Adrenal gland (tissue), 12 donors: ENCODE results near the gene FOXC2. TPM values are rescaled to one million over a fixed set of nuclear protein-coding genes. Genes with fewer than 3 reads are reported as not detected.

Experiments
- DNase-seq, 7 donors: peaks; one replicate each; pipeline ENCODE4 v3.0.0-alpha.2; 2019 to 2020
- H3K27ac ChIP-seq, 5 donors: fragments of 200-600 bp; sonication (generic) in 4 of 5; 1 replicate in 3 of 5; 2 replicates in 2 of 5; pipeline versions ENCODE4 v1.5.1 to v1.8.0; 2016 to 2020; ENCODE audit warnings: mild to moderate bottlenecking in 1 of 5
- H3K27me3 ChIP-seq: fragments of 200-600 bp; 2 replicates; pipeline ENCODE4 v1.8.0; 2021
- H3K36me3 ChIP-seq, 2 donors: fragments of 200-600 bp; replicated peaks in 1 of 2; 1 replicate in 1 of 2; 2 replicates in 1 of 2; pipeline versions ENCODE4 v1.5.1 to v1.8.0; 2018 to 2022
- H3K4me1 ChIP-seq, 2 donors: fragments of 200-600 bp; replicated peaks in 1 of 2; 1 replicate in 1 of 2; 2 replicates in 1 of 2; pipeline versions ENCODE4 v1.5.1 to v1.8.0; 2018 to 2021
- H3K4me3 ChIP-seq, 4 donors: fragments of 200-600 bp; sonication (generic) in 3 of 4; one replicate each; pipeline ENCODE4 v1.5.1; 2016 to 2018
- H3K9me3 ChIP-seq, 3 donors: fragments of 200-600 bp; sonication (generic) in 1 of 3; replicated peaks in 1 of 3; 1 replicate in 2 of 3; 2 replicates in 1 of 3; pipeline versions ENCODE4 v1.5.1 to v1.8.0; 2016 to 2021
- POLR2A ChIP-seq, 2 donors: fragments of 450-650 bp; IDR thresholded peaks; one replicate each; pipeline ENCODE4 v1.6.1; 2017; ENCODE audit warnings: antibody characterized with exemption in 2 of 2, mild to moderate bottlenecking in 2 of 2, moderate library complexity in 1 of 2
- WGBS, 4 donors: extraction: QIAGEN DNeasy Blood & Tissue Kit in 2 of 4; methylation state at CpG; one replicate each; pipeline versions ENCODE4 v1.1.5 to v1.1.7; 2013 to 2017; 5-methylcytosine and 5-hydroxymethylcytosine counted together
- intact Hi-C, 2 donors: fragments of 100-400 bp; cut with DNase I; formaldehyde crosslinking; loops; one replicate each; pipeline versions ENCODE4 v1.14.1 to v1.15.0; 2022 to 2023
- polyA plus RNA-seq, 3 donors: library from polyadenylated mRNA; stranded (reverse); fragments of 200-250 nt in 2 of 3; fragments of 350-450 nt in 1 of 3; fragmentation: Illumina TruSeq in 1 of 3; extraction: RNeasy Lipid Tissue Mini Kit (QIAGEN cat#74804) in 1 of 3; gene quantifications; one replicate each; pipeline ENCODE4 v1.2.3, GENCODE V29; 2013 to 2014
- total RNA-seq, 9 donors: library from RNA; depleted of rRNA in 4 of 9; stranded (reverse); fragments of >200 nt in 4 of 9; fragments of 120-200 nt in 1 of 9; fragmentation: NEBNext Ultra II Directional in 1 of 9; extraction: Animal tissue kit (Norgen Biotek cat#: 25700) in 1 of 9; gene quantifications; one replicate each; pipeline versions ENCODE4 v1.1.0 to v1.2.4, GENCODE V29; 2013 to 2023
- TF ChIP-seq, protein P1 (sequence below), 6 experiments: fragments of 450-650 bp in 4 of 6; fragments of 200-600 bp in 2 of 6; sonication (generic) in 1 of 6; IDR thresholded peaks; 1 replicate in 5 of 6; 2 replicates in 1 of 6; pipeline versions ENCODE4 v1.5.1 to v1.8.0; 2016 to 2021; ENCODE audit warnings: antibody characterized with exemption in 6 of 6, mild to moderate bottlenecking in 2 of 6, moderate library complexity in 1 of 6
- donor health status: healthy with polysubstance abuse.
- donor health status: Bipolar disorder and iron deficiency.
- donor health status: DM: yes; HTN: yes; CAD: no.
- donor health status: DM: no; HTN: no; CAD: no.
- donor health status: DM: no; HTN: no; CAD: no.
- donor health status: DM: yes; HTN: yes; CAD: no.

The FOXC2 gene
- total and polyA plus RNA-seq, 12 donors: 0.39 to 4.8 (median 2.1) TPM

DNA sequence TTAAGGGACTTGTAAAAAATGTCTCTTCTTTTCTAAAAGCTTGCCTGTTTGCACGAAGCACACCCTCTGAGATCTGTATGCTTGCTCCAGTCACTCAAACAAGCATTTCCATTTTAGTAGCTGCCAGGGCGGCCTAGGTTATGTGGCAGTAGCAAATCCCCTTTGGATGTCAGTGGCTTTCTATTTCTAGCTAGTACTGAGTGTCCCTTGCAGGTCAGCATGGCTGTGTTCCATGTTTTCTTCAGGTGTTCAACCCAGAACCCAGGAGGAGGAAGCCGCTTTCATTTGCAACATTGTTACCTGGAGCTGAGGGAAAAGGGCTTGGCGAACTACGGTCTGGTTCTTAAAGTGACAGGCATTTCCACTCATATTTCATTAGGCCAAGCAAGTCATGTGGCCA lies 48.1 kb downstream of the FOXC2 start:
- Histone ChIP-seq H3K36me3 (no peaks in the 10 kb centered on the region), H3K27me3 (peaks cover 4% of the 10 kb centered on the region), H3K4me1 (no peaks in the 10 kb centered on the region), H3K9me3 (no peaks in the 10 kb centered on the region), H3K4me3 (no peak overlapping the region), H3K27ac (no peak overlapping the region)
- no peak for DNase-seq
- intact Hi-C loops: no loop called here
- 76 to 87% (median 80%) methylated on average over 5 of the region's 5 CpGs for WGBS, 4 donors
- no peak for TF ChIP-seq POLR2A (IDR thresholded peaks at IDR 0.05)
- TF ChIP-seq, protein P1, sequence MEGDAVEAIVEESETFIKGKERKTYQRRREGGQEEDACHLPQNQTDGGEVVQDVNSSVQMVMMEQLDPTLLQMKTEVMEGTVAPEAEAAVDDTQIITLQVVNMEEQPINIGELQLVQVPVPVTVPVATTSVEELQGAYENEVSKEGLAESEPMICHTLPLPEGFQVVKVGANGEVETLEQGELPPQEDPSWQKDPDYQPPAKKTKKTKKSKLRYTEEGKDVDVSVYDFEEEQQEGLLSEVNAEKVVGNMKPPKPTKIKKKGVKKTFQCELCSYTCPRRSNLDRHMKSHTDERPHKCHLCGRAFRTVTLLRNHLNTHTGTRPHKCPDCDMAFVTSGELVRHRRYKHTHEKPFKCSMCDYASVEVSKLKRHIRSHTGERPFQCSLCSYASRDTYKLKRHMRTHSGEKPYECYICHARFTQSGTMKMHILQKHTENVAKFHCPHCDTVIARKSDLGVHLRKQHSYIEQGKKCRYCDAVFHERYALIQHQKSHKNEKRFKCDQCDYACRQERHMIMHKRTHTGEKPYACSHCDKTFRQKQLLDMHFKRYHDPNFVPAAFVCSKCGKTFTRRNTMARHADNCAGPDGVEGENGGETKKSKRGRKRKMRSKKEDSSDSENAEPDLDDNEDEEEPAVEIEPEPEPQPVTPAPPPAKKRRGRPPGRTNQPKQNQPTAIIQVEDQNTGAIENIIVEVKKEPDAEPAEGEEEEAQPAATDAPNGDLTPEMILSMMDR (IDR thresholded peaks at IDR 0.05): no peak

DNA sequence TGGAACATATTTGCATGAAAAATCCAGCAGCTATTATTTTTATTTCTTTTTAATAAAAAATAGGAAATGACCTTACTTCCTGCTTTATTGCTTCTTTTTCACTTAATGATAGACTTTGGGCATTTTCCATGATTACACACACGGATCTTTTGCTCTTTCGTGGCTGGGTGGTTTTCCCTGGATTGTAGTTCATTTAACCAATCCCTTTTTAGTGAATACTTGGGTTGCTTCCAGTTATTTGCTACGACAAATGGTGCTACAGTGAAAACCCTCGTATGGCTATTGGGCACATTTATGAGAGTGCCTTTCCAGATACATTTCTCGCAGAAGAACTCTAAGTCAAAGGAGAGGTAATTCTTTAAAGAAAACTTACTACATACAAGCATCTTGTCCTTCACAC lies 50.3 kb downstream of the FOXC2 start:
- Histone ChIP-seq H3K4me1 (no peaks in the 10 kb centered on the region), H3K36me3 (no peaks in the 10 kb centered on the region), H3K27me3 (no peaks in the 10 kb centered on the region), H3K27ac (no peak overlapping the region), H3K4me3 (no peak overlapping the region), H3K9me3 (no peaks in the 10 kb centered on the region)
- no peak for DNase-seq
- TF ChIP-seq POLR2A (IDR thresholded peaks at IDR 0.05): no peak
- TF ChIP-seq, protein P1 (IDR thresholded peaks at IDR 0.05): no peak
- intact Hi-C loops: no loop called here
- WGBS, 4 donors: 50 to 62% (median 60%) methylated on average over 5 of the region's 5 CpGs

DNA sequence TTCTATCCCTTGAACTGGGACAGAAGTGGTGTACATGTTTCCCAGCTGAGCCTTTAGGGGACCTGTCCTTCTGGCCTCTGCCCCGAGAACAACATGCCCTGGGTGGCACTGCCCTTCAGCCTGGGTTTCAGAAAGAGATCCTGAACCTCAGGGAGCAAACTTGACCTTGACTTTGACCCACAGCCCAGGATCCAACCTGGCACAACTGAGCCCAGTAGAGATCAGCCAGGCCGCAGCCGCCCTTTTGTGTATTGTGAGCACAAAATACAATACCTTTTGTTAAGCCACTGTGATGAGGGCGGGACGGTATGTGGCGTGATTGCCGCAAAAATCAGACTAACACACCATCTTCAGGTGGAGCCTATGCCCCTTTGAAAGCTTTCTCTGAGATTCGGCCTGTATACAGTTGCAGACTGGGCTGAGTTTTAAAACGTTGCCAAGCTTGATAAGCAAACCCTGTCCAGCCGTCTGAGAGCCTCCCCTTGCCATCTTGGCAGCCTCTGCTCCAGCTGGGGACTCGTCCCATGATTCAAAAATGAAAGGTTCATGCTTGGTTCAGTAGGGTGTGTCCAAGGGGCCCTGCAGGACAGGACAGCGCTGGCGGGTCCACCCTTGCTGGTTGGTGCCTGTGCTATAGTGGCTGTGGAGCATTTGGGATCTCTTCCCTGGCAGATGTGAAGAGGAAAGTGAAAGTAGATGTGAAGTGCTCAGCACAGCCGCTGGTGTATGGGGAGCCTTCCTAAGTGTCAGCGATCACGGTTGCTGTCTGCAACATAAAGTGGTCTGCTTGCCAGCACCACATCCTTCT lies 52.0 kb downstream of the FOXC2 start:
- no peaks in the 10 kb centered on the region for H3K4me1 ChIP-seq
- no peaks in the 10 kb centered on the region for H3K9me3 ChIP-seq
- intact Hi-C loops: no loop called here
- 73 to 80% (median 76%) methylated on average over 8 to 16 of the region's 16 CpGs for WGBS, 4 donors
- no peaks in the 10 kb centered on the region for H3K27me3 ChIP-seq
- peak in 1 of 7 donors; percentile 18 for DNase-seq
- H3K27ac ChIP-seq: peak overlapping the region in 1 of 5 donors; percentile 49
- H3K36me3 ChIP-seq: no peaks in the 10 kb centered on the region
- TF ChIP-seq, protein P1 (IDR thresholded peaks at IDR 0.05): no peak
- TF ChIP-seq POLR2A (IDR thresholded peaks at IDR 0.05): no peak
- H3K4me3 ChIP-seq: peak overlapping the region in 1 of 4 donors; percentile 29

Other genes starting within 250 kb of the FOXC2 start
- gene FOXF1, start 56.3 kb upstream of the FOXC2 start, total RNA-seq: under 1 TPM in 6 of 9 donors, not detected in 3; 0.07 to 0.57 (median 0.26) TPM
- gene FOXF1, start 56.3 kb upstream of the FOXC2 start, polyA plus RNA-seq: under 1 TPM; 0.07 to 0.64 (median 0.51) TPM
- gene MTHFSD, start 11.6 kb upstream of the FOXC2 start, total RNA-seq: 10 to 100 TPM in 8 of 9 donors, 1 to 10 TPM in 1; 7.6 to 22.2 (median 17.1) TPM
- gene MTHFSD, start 11.6 kb upstream of the FOXC2 start, polyA plus RNA-seq: 10 to 100 TPM; 12.5 to 20.8 (median 18.2) TPM
- gene FOXL1, start 11.7 kb downstream of the FOXC2 start, total RNA-seq: 1 to 10 TPM in 3 of 9 donors, under 1 TPM in 6; 0.18 to 2.1 (median 0.76) TPM
- under 1 TPM; 0.31 to 0.88 (median 0.61) TPM for gene FOXL1, start 11.7 kb downstream of the FOXC2 start, polyA plus RNA-seq